Measurements from ENCODE around the gene IER5L.
"Not testable (repeated sequence)": the region's sequence is repeated elsewhere in the genome, so short reads cannot be mapped to it uniquely, and the experiment has no call there.

Gene IER5L

DNA sequence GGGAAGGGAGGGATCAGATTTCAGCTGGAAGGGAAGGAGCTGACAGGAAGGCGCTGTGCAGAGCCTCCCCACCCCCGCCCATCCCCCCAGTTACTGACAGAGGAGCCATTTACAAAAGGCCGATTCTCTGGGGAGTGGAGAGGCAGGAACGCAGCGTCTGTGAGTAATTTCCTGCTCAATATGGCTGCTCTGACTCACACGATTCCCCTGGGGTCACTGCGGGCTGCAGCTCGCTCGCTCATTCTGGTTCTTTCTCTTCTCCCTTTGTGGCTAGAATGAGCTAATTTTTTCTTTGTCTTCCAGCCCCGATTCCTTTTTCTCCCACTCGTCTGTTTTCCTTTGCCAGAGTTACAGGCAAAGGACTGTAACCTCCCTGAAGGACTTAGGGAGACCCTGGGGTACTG is 38.1 kb downstream of the IER5L start:
- DNase-seq (ENCODE audit: low read depth in 1 of 2, low spot score in 1 of 2): peak; percentile 56 to 62

GRCh38 chr9:129139233-129139992 is 38.6 kb downstream of the IER5L start:
- DNase-seq (ENCODE audit: low read depth in 1 of 2, low spot score in 1 of 2): peak; percentile 37 to 48

DNA sequence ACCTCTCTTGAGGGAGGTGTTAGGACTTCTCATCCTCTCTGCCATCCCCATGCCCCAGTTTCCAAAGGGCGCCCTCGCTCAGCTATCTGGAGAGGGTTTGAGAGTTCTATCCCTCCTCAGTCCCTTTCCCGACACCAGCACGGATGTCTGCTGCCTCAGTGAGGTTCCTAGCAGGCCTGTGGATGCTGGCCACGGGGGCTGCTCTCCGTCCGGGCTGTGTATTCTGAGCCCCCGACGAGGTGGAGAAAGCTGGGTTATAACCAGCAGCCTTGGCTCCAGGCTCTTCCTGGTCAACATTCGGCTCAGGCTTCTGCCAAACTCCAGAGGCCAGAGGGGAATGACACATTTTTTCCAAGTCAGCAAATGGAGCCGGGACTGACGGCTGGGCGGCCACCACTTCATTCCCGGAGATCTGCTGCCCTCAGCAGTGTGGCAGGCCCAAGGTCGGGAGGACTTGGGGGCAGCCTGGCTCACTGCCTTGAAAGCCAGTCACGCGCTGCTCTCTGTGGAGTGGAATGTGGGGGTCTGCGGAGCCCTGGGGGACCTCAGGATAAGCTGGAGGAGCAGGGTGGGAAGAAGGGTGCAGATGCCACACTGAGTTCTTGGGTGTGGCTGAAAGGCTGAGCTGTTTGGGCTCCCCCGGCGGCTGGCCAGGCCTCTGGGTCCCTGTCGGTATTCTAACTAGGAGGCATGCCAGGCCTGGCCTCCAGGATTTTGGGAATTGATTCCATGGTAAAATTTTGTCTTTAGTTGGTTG is 39.4 kb downstream of the IER5L start:
- DNase-seq (ENCODE audit: low read depth in 1 of 2, low spot score in 1 of 2): no peak

DNA sequence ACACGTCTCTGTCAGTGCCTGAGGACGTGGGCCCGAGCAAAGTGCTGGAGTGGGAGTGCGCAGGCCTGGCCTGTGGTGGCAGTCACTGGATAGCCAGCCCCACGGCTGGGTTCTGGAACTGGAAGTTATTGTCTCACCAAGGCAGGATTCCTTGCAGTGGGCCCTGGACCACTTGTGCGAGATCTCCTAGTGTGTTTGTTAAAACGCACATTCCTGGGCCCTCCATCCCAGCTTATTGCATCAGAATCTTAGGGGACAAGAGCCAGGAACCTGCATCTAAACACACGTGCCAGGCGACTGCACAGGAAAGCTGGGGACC is 40.0 kb downstream of the IER5L start:
- no peak for DNase-seq (ENCODE audit: low read depth in 1 of 2, low spot score in 1 of 2)

GRCh38 chr9:129137292-129138143 is 40.5 kb downstream of the IER5L start:
- no peak for DNase-seq (ENCODE audit: low read depth in 1 of 2, low spot score in 1 of 2)

- no peak for DNase-seq (ENCODE audit: low read depth in 1 of 2, low spot score in 1 of 2)
These were observed 41.5 kb downstream of the IER5L start for GRCh38 chr9:129136446-129137035.

DNA sequence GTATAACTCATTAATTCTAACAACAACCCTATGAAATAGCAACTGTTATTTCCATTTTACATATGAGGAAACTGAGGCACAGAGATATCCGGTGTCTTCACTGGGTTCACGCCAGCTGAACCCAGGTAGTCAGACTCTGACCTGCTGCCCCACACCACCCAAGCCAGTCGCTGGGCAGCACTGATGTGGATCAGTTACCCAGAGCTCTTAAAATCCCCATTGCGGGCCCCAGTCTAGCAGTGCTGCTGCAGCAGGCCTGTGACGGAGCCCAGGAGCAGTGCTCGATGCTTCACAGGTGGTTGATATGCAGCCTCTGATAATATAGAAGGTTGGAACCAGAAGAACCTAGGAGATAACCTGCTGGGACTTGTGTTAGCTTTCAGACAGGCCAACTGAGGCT is 42.6 kb downstream of the IER5L start:
- no peak for DNase-seq (ENCODE audit: low read depth in 1 of 2, low spot score in 1 of 2)

- no peak for DNase-seq (ENCODE audit: low read depth in 1 of 2, low spot score in 1 of 2)
These were observed 45.0 kb downstream of the IER5L start for GRCh38 chr9:129133082-129133481.

GRCh38 chr9:129131300-129132145 is 46.5 kb downstream of the IER5L start:
- peak; percentile 72 to 75 for DNase-seq (ENCODE audit: low read depth in 1 of 2, low spot score in 1 of 2)

DNA sequence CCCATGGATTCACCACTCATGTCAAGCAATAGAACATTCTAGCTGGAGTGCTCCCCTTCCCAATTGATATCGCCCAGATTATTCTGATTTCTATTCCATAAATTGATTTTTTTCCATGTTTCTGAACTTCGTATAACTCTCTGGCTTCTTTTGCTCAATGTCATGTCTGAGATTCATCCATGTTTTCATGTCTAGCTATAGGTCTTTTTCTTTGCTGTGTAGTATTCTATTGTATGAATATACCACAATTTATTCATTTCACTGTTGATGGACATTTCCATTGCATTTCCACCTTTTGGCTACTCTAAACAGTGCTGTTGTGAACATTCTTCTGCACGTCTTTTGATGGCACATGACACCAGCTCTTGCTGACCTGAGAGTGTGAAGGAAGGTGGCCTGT is 47.3 kb downstream of the IER5L start:
- DNase-seq (ENCODE audit: low read depth in 1 of 2, low spot score in 1 of 2): no peak

- not testable (repeated sequence) for DNase-seq (ENCODE audit: low read depth in 1 of 2, low spot score in 1 of 2)
These were observed 47.8 kb downstream of the IER5L start for GRCh38 chr9:129130271-129130670.

DNA sequence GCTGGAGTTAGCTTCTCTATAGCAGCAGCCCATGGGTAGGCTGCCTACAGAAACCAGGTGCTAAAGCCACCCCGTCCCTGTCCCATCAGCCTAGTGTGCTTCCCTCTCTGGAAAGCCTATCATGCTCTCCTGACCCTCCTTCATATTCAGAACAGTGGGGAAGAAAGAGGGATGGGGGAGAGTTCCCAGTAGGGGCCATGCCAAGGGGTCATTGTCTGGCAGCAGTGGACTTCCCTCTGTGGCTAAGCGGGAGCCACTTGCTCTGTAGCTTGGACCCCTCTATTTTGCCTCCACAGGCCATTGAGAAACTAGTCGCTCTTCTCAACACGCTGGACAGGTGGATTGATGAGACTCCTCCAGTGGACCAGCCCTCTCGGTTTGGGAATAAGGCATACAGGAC is 49.4 kb downstream of the IER5L start:
- DNase-seq (ENCODE audit: low read depth in 1 of 2, low spot score in 1 of 2): no peak

DNA sequence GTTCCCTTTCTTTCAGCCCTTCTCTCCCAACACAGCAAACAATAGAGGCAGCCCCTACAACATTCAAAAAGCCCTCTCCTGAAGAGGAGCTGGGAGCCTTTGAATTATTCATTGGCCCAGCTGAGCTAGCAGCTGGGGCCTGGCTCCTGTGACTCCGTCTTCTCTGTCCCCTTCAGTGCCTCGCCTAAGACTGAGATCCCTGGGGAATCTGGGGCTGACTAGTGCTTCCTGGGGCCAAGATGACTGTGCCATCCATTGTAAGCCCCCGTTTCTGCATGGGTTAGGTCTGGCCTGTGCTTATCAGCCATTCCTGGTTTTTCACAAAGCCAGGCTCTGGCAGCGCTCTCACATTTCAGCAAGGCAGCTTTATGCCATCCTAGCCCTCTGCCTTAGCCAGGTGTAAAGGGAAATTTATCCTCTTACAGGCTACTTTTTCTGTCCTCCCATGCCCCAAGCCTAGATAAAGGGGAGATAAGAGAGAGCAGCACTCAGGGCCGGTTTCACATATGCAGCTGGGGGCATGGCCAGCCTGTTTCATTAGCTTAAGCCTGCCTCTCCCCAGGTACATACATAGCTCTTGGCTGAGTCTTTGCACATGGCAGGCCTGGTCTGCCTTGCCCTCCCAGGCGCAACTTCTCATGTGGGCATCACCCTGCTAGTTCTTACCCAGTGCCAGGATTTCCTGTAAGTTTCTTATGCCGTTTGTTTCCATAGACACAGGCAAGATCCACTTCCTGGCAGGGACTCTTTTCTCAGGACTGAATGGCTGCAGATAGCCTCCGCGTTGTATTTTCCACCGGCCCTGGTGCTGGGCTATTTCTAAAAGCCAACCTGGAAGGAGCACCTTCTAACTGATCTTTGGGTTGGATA is 51.1 kb downstream of the IER5L start:
- no peak for DNase-seq (ENCODE audit: low read depth in 1 of 2, low spot score in 1 of 2)

Data from stimulated activated CD4-positive, alpha-beta T cell treated with anti-CD3 and anti-CD28 coated beads, Interleukin-15, amount 100 ng/mL, for 1 hour (primary cell).